NCI-H2196 treated with DMSO at 0.1 percent for 48 hours (cell line): Measurements from ENCODE around the gene SNED1.

Experiments used
- DNase-seq: peaks from one replicate; lab custom pipeline; 2025; ENCODE audit not compliant: unreplicated experiment; lab: John Stamatoyannopoulos, UW

Gene SNED1

GRCh38 chr2:241003830-241004564 is 5.6 kb downstream of the SNED1 start:
- DNase-seq, result no peak

GRCh38 chr2:241005569-241005968 is 7.2 kb downstream of the SNED1 start:
- DNase-seq, result no peak

GRCh38 chr2:241006412-241006811 is 8.0 kb downstream of the SNED1 start:
- DNase-seq, result no peak

GRCh38 chr2:241007111-241007510 is 8.7 kb downstream of the SNED1 start:
- no peak for DNase-seq

GRCh38 chr2:241007880-241008710 is 9.7 kb downstream of the SNED1 start:
- DNase-seq, result no peak

GRCh38 chr2:241008711-241009121 is 10.3 kb downstream of the SNED1 start:
- DNase-seq, result no peak

GRCh38 chr2:241009191-241009590 is 10.8 kb downstream of the SNED1 start:
- DNase-seq, result no peak

- no peak for DNase-seq
Observed at GRCh38 chr2:241009601-241010530, 11.4 kb downstream of the SNED1 start.

- DNase-seq, result no peak
Observed at GRCh38 chr2:241010531-241011295, 12.3 kb downstream of the SNED1 start.

GRCh38 chr2:241011296-241011600 is 12.8 kb downstream of the SNED1 start:
- DNase-seq, result no peak

- DNase-seq, result no peak
Observed at GRCh38 chr2:241011751-241012510, 13.5 kb downstream of the SNED1 start.

- no peak for DNase-seq
Observed at GRCh38 chr2:241014224-241014623, 15.8 kb downstream of the SNED1 start.

- DNase-seq, result no peak
Observed at GRCh38 chr2:241014764-241015163, 16.3 kb downstream of the SNED1 start.

GRCh38 chr2:241015439-241015838 is 17.0 kb downstream of the SNED1 start:
- DNase-seq, result no peak

- DNase-seq, result no peak
Observed at GRCh38 chr2:241017228-241017940, 19.0 kb downstream of the SNED1 start.

- no peak for DNase-seq
Observed at GRCh38 chr2:241018051-241018891, 19.9 kb downstream of the SNED1 start.

- DNase-seq, result no peak
Observed at GRCh38 chr2:241019441-241020139, 21.2 kb downstream of the SNED1 start.

GRCh38 chr2:241020201-241020600 is 21.8 kb downstream of the SNED1 start:
- no peak for DNase-seq
